NCI-H345 (cell line): ENCODE data around the gene DGKG.

ENCODE experiments used
- DNase-seq: peaks from one replicate; lab custom pipeline; 2025; lab: John Stamatoyannopoulos, UW

The DGKG gene

GRCh38 chr3:186138272-186138981 is 223.6 kb downstream of the DGKG start:
- no peak for DNase-seq

- DNase-seq, result no peak
Observed at GRCh38 chr3:186137051-186137685, 224.9 kb downstream of the DGKG start.

DNA sequence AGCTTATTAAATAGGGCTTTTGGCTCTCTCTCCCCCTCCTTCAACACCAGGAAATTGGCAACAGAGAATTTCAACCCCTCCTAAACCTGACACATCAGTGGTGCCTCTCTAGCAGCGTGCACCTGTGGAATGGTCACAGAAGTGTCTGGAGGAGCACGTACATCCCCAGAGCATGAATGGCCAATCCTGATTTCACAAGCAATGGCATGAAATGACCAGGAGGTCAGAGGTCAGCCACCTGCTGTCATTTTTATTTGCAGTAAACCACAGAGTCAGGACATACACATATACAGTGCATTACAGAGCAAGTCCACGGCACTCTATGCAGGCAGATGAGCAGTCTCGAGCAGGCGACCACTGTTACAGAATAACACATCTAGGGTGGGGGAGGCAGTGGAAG is 228.1 kb downstream of the DGKG start:
- DNase-seq, result no peak

GRCh38 chr3:186132487-186132886 is 229.5 kb downstream of the DGKG start:
- DNase-seq, result no peak

DNA sequence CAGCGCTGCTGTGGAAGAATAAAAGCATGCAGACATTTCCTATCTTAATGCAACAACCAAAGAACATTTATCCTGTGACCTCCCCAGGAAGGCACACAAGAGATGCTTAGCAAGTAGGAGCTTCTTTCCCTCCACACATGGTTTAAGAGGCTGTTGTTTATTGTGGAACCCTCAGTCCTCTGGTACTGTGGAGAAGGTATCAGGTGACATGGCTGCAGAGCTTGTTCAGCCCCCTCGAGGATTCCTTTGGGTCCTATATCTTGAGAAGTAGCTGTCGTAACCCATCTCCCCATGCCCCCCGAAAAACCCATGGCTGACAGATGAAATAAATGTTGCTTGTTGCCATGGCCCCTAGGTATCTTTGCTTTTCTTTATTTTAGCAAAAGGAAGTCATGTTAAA is 232.8 kb downstream of the DGKG start:
- no peak for DNase-seq

GRCh38 chr3:186128158-186128557 is 233.9 kb downstream of the DGKG start:
- DNase-seq, result no peak

GRCh38 chr3:186127463-186127862 is 234.6 kb downstream of the DGKG start:
- no peak for DNase-seq

GRCh38 chr3:186125118-186125517 is 236.9 kb downstream of the DGKG start:
- no peak for DNase-seq

- DNase-seq, result peak; percentile 62
Observed at GRCh38 chr3:186124592-186124991, 237.4 kb downstream of the DGKG start.

DNA sequence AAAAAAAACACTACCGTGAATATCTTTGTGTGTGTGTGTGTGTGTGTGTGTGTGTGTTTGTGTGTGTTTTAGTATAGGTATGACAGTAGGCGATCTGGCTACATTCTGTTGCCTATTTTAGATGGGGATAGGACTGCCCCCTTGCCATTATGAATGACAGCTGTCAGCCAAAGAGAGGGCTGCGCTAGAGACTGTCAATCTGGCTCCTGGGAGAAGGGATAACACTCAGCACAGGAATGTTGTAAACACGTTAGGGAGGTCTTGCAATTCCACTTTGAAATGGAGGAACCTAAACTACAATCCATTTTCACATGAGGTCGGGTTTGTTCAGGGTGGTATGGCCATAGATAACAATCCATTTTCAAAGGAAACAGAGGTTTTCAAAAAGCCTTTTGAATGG is 239.0 kb downstream of the DGKG start:
- DNase-seq, result no peak

DNA sequence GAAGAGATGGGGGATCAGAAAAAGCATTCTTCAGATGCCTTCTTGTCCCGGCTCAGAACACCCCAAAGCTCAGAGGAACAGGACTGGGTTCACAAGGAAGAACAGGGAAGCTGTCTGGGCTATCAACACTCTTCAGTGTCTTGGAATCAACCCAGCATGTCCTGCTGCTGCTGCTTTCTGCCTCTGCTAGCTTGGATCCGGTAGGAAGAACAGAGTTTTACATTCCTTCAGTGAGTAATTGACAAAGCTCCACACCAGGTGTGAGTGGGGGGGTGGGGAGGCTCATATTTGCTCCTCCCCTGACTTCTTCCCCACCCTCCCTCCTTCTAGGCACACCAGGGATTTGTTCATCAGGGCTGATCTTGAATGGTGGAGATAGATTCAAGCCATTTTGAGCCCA is 240.1 kb downstream of the DGKG start:
- no peak for DNase-seq

DNA sequence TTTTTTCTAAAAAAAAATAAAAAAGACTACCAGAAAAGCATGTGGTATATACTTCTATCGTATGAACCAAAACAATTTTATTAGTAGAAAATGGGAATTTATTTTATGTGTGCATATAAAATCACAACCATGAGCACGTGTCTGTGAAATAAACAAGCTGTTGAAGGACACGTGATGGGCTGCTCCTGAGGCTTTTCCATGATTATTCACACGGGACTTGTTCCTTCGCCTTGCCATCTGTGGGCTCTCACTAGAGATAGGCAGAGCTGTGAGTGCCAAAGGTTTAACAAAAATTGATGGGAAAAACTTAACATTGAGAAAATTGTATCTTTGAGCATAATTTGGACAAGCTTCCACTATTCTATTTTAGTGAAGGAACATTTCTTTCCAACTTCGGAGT is 240.8 kb downstream of the DGKG start:
- no peak for DNase-seq

DNA sequence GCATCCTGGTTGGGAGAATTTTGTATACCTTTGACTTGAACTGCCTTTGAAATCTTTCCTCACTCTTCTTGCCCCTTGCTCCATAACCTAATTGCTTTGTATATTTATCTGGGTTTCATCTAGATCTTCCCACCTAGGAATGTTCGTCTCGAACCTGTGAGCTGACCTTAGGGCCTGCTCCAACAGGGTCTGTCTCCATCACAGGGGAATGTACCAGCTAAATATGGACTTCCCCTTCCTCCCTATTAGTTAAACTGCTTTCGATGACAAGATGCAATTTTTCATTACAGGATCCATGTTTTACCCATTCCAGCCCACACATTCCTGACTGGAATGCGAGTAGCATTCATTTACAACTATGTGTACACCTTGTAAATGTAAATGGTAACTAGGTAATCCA is 242.5 kb downstream of the DGKG start:
- no peak for DNase-seq

GRCh38 chr3:186118692-186119091 is 243.3 kb downstream of the DGKG start:
- DNase-seq, result no peak

- no peak for DNase-seq
Observed at GRCh38 chr3:186117521-186118134, 244.4 kb downstream of the DGKG start.

- DNase-seq, result no peak
Observed at GRCh38 chr3:186115239-186115996, 246.6 kb downstream of the DGKG start.

DNA sequence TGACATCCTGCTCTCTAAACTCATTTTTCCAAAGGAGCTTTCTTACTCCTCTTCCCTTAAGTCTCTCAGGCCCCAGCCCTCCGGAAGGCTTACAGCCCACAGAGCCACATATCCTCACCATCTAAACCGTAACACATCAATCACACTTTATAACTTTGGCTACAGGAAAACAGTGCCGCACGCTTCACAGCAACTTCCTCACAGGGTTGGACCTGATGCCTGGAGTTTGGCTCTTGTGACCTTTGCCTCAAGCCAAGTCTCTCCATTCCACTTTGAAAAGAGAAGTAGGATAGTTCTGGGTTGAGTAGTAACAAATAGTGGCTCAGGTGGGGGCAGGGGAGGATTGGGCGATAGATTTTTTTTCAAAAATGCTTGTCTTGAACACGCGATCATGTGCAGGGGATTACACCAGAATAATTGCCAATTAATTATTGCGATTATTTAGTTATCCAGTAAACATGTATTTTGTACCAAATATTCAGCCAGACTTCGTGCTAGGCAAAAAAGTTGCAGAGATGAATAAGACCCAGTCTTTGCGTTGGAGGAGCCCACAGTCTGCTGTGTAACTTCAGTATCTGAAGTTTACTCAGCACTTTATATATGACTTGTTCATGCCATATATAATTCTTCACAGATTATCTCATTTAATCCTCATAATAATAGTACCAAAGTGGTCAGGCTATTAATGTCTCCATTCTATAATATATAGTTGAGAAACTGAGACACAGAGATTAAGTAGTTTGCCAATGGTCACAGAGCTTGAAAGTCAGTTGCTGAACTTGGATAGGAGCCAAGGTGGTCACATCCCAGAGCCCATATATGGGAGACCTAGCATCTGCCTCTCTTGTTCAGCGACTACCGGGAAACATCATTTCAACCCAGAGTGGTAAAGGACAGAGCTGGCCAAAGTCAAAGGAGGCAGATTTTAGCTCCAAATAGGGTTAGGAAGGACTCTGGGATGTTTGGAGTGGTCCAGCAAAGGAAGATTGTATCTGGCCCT is 250.8 kb downstream of the DGKG start:
- DNase-seq, result no peak

- DNase-seq, result peak; percentile 61
Observed at GRCh38 chr3:186109897-186110803, 251.9 kb downstream of the DGKG start.

DNA sequence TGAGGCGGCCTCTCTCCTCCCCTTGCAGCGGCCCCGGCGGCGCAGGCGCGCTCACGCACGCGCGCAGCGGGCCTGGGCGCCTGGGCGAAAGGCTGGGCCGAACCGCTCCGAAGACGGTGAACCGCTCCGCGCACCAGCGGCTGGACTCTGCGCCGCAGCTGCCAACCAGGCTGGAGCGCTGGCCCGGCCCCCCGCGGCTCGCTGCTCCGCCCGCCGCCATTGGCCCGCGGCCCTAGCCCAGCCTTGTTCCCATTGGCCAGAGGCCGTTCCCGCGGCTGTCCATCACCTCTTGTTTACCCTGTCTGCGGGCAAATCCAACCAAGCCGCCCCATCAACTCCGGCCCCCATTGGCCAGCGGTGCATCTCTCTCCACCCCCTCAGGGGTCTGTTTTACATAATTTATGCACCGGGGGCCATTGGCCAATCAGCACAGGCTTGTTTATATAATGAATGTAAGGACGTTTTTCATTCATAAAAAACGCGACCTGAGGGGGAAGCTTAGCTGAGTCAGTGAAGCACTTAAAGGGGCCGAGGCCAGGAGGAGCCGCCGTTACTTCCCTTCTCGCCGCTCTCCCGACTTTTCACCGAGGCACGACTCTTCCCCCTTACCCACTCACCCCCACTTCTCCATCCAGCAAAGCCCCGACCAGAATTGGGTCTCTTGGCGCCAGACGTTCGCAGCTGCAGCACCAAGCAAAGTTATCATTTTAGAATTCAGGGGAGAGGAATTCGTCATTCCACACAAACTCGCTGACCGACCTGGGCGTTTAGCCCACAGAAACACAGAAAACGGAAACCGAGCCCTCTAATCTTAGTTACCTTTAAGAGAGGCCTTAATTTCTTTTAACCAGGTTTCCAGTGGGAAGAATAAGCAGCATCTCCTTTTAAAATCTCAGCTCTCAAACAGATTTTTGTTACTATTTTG is 252.8 kb downstream of the DGKG start, which contains the start of gene ETV5:
TSS of gene ETV5 (minus strand) at position 149 of the 925 bp plus-strand sequence. CDS start 3,221 bp downstream, outside the sequence.
- DNase-seq, result peak; percentile 99
